HepG2 (cell line): ENCODE results near the gene KISS1R. TPM values are rescaled to one million over a fixed set of nuclear protein-coding genes. Genes with fewer than 3 reads are reported as not detected.

ENCODE experiments used
- FOXK1 ChIP-seq: sonication (generic); formaldehyde crosslinking; IDR thresholded peaks from 2 replicates; pipeline ENCODE4 v1.4.0; 2020; ENCODE audit warnings: low read depth, missing genetic modification reagents, borderline replicate concordance
- KMT2A ChIP-seq: sonication (generic); formaldehyde crosslinking; IDR thresholded peaks from 2 replicates; pipeline ENCODE4 v1.4.0; 2020; ENCODE audit warnings: missing genetic modification reagents
- MTF2 ChIP-seq: sonication (generic); formaldehyde crosslinking; IDR thresholded peaks from 2 replicates; pipeline ENCODE4 v1.5.0; 2020; ENCODE audit warnings: missing genetic modification reagents, borderline replicate concordance
- NFATC3 ChIP-seq: sonication (generic); formaldehyde crosslinking; IDR thresholded peaks from 2 replicates; pipeline ENCODE4 v1.5.1; 2020; ENCODE audit warnings: mild to moderate bottlenecking, missing genetic modification reagents
- NPAS2 ChIP-seq: sonication (generic); formaldehyde crosslinking; IDR thresholded peaks from 2 replicates; pipeline ENCODE4 v1.8.0; 2022; ENCODE audit warnings: mild to moderate bottlenecking, missing genetic modification reagents, borderline replicate concordance
- NR2F1 ChIP-seq, 2 experiments: fragments of 450-650 bp in 1 of 2; formaldehyde crosslinking in 1 of 2; IDR thresholded peaks; 2 replicates each; pipeline versions ENCODE4 v1.5.0 to v1.6.1; 2016 to 2020; ENCODE audit warnings: mild to moderate bottlenecking in 1 of 2, missing compliant biosample characterization in 1 of 2, missing genetic modification reagents in 1 of 2, moderate library complexity in 1 of 2
- TP53 ChIP-seq: sonication (generic); formaldehyde crosslinking; conservative IDR thresholded peaks from 2 replicates; pipeline ENCODE4 v1.4.0; 2020; ENCODE audit warnings: missing genetic modification reagents
- ZFP36 ChIP-seq: fragments of 150-350 bp; IDR thresholded peaks from 2 replicates; pipeline ENCODE4 v1.6.1; 2018; ENCODE audit warnings: borderline replicate concordance, low read length, low read depth; ENCODE audit not compliant: partially characterized antibody
- ZNF431 ChIP-seq: sonication (generic); formaldehyde crosslinking; IDR thresholded peaks from 2 replicates; pipeline ENCODE4 v1.9.0; 2022; ENCODE audit warnings: missing genetic modification reagents, low read depth, mild to moderate bottlenecking, borderline replicate concordance
- ZNF616 ChIP-seq: sonication (generic); formaldehyde crosslinking; IDR thresholded peaks from 2 replicates; pipeline ENCODE4 v1.5.0; 2020; ENCODE audit warnings: low read depth, mild to moderate bottlenecking, missing genetic modification reagents
- ZNF670 ChIP-seq: sonication (generic); formaldehyde crosslinking; IDR thresholded peaks from 2 replicates; pipeline ENCODE4 v1.8.0; 2022; ENCODE audit warnings: mild to moderate bottlenecking, missing genetic modification reagents, borderline replicate concordance
- ZNF678 ChIP-seq: sonication (generic); formaldehyde crosslinking; IDR thresholded peaks from 2 replicates; pipeline ENCODE4 v1.4.0; 2020; ENCODE audit warnings: mild to moderate bottlenecking, missing genetic modification reagents
- ZSCAN22 ChIP-seq: sonication (generic); formaldehyde crosslinking; IDR thresholded peaks from 2 replicates; pipeline ENCODE4 v1.4.0; 2020; ENCODE audit warnings: mild to moderate bottlenecking, missing genetic modification reagents
- polyA plus RNA-seq, 8 experiments: library from polyadenylated mRNA; depleted of rRNA in 3 of 8; stranded (reverse) in 7 of 8; unstranded in 1 of 8; fragments of >200 nt; fragmentation: Illumina TruSeq in 4 of 8; extraction: Trizol in 4 of 8; gene quantifications; 2 replicates each; pipeline versions ENCODE4 v1.2.1 to v1.2.3, GENCODE V29; 2011 to 2016; ENCODE audit warnings: low read depth in 4 of 8, missing spikeins in 1 of 8, mixed read lengths in 1 of 8; ENCODE audit not compliant: insufficient read depth in 1 of 8
- total RNA-seq, 5 experiments: library from RNA; depleted of rRNA; stranded (reverse); fragments of >200 nt; fragmentation: Illumina TruSeq; extraction: Trizol; gene quantifications; 2 replicates each; pipeline ENCODE4 v1.2.3, GENCODE V29; 2016; ENCODE audit warnings: low read depth in 1 of 5
- TF ChIP-seq, protein P1 (sequence below): sonication (generic); formaldehyde crosslinking; IDR thresholded peaks from 2 replicates; pipeline ENCODE4 v1.4.0; 2020; ENCODE audit warnings: missing genetic modification reagents
- TF ChIP-seq, protein P2 (sequence below): sonication (generic); formaldehyde crosslinking; IDR thresholded peaks from 2 replicates; pipeline ENCODE4 v1.9.0; 2022; ENCODE audit warnings: missing genetic modification reagents, mild to moderate bottlenecking, borderline replicate concordance
- TF ChIP-seq, protein P3 (sequence below): fragments of 450-650 bp; IDR thresholded peaks from 2 replicates; pipeline ENCODE4 v1.6.1; 2017; ENCODE audit warnings: mild to moderate bottlenecking
- TF ChIP-seq, protein P4 (sequence below): IDR thresholded peaks from 2 replicates; pipeline ENCODE4 v1.6.1; 2016
- TF ChIP-seq, protein P5 (sequence below): sonication (generic); formaldehyde crosslinking; IDR thresholded peaks from 2 replicates; pipeline ENCODE4 v1.4.0; 2020; ENCODE audit warnings: missing genetic modification reagents

The KISS1R gene
- total and polyA plus RNA-seq, 2 of the 13 experiments (the other 11 are each of a cell fraction or from before 2014, with no cell fraction given), result 1.1 to 10.2 TPM

DNA sequence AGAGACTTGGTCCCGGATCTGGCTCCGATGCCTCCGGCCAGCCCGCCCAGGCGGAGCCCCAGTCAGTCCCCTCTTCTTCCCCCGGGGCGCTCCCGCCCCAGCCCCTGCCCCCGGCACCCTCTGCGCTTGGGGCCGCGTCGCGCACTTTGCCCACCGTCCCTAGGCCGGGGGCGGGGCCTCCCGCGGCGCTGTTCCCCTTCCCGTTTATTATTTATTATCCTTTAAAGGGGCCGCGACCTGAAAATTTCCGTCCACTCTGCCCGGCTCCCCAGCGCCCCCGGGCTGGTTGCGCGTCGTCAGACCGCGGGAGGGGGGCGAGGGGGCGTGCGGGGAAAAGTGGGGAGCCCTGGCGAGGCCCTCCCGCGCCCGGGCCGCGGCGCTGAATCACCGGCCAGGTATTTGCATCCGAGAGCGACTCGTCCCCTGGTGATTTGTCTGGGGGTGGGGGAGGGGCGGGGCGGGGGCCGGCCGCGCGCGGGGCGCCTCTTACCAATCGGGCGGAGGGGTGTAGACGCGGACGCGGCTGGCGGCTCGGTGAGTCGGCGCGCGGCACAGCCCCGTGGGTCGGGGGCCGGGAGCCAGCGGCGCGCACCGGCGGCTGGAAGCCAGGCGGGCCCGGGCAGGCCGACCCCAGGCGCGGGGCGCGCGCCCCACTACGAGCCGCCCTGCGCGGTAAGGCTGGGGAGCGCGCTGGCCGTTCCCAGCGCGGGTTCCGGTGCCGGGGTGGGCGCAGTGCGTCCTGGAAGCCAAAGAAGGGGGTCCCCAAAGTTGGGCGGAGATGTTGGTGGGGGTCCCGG lies 8.6 kb downstream of the KISS1R start, which contains the start of gene ARID3A (continued):
- TF ChIP-seq, protein P1, sequence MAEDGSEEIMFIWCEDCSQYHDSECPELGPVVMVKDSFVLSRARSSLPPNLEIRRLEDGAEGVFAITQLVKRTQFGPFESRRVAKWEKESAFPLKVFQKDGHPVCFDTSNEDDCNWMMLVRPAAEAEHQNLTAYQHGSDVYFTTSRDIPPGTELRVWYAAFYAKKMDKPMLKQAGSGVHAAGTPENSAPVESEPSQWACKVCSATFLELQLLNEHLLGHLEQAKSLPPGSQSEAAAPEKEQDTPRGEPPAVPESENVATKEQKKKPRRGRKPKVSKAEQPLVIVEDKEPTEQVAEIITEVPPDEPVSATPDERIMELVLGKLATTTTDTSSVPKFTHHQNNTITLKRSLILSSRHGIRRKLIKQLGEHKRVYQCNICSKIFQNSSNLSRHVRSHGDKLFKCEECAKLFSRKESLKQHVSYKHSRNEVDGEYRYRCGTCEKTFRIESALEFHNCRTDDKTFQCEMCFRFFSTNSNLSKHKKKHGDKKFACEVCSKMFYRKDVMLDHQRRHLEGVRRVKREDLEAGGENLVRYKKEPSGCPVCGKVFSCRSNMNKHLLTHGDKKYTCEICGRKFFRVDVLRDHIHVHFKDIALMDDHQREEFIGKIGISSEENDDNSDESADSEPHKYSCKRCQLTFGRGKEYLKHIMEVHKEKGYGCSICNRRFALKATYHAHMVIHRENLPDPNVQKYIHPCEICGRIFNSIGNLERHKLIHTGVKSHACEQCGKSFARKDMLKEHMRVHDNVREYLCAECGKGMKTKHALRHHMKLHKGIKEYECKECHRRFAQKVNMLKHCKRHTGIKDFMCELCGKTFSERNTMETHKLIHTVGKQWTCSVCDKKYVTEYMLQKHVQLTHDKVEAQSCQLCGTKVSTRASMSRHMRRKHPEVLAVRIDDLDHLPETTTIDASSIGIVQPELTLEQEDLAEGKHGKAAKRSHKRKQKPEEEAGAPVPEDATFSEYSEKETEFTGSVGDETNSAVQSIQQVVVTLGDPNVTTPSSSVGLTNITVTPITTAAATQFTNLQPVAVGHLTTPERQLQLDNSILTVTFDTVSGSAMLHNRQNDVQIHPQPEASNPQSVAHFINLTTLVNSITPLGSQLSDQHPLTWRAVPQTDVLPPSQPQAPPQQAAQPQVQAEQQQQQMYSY, result no peak; the same call in 1 of the 2 replicates
- TF ChIP-seq ZFP36 (no peak), FOXK1 (CRISPR knock-in tag) (no peak; the same call in 1 of the 2 replicates), ZNF678 (CRISPR knock-in tag) (no peak), NPAS2 (no peak), TP53 (CRISPR knock-in tag) (no peak), KMT2A (CRISPR knock-in tag) (no peak), NR2F1 (CRISPR knock-in tag; IDR thresholded peaks at IDR 0.05) (peak in 1 of 2 experiments; percentile 29; a peak in 1 of 4 replicates), ZNF431 (no peak), ZSCAN22 (no peak), ZNF670 (CRISPR knock-in tag) (no peak), NFATC3 (CRISPR knock-in tag) (no peak), ZNF616 (CRISPR knock-in tag) (no peak), MTF2 (CRISPR knock-in tag) (no peak)
- TF ChIP-seq, protein P2, sequence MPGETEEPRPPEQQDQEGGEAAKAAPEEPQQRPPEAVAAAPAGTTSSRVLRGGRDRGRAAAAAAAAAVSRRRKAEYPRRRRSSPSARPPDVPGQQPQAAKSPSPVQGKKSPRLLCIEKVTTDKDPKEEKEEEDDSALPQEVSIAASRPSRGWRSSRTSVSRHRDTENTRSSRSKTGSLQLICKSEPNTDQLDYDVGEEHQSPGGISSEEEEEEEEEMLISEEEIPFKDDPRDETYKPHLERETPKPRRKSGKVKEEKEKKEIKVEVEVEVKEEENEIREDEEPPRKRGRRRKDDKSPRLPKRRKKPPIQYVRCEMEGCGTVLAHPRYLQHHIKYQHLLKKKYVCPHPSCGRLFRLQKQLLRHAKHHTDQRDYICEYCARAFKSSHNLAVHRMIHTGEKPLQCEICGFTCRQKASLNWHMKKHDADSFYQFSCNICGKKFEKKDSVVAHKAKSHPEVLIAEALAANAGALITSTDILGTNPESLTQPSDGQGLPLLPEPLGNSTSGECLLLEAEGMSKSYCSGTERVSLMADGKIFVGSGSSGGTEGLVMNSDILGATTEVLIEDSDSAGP, result peak; percentile 99
- TF ChIP-seq, protein P3, sequence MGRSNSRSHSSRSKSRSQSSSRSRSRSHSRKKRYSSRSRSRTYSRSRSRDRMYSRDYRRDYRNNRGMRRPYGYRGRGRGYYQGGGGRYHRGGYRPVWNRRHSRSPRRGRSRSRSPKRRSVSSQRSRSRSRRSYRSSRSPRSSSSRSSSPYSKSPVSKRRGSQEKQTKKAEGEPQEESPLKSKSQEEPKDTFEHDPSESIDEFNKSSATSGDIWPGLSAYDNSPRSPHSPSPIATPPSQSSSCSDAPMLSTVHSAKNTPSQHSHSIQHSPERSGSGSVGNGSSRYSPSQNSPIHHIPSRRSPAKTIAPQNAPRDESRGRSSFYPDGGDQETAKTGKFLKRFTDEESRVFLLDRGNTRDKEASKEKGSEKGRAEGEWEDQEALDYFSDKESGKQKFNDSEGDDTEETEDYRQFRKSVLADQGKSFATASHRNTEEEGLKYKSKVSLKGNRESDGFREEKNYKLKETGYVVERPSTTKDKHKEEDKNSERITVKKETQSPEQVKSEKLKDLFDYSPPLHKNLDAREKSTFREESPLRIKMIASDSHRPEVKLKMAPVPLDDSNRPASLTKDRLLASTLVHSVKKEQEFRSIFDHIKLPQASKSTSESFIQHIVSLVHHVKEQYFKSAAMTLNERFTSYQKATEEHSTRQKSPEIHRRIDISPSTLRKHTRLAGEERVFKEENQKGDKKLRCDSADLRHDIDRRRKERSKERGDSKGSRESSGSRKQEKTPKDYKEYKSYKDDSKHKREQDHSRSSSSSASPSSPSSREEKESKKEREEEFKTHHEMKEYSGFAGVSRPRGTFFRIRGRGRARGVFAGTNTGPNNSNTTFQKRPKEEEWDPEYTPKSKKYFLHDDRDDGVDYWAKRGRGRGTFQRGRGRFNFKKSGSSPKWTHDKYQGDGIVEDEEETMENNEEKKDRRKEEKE, result no peak
- TF ChIP-seq, protein P4, sequence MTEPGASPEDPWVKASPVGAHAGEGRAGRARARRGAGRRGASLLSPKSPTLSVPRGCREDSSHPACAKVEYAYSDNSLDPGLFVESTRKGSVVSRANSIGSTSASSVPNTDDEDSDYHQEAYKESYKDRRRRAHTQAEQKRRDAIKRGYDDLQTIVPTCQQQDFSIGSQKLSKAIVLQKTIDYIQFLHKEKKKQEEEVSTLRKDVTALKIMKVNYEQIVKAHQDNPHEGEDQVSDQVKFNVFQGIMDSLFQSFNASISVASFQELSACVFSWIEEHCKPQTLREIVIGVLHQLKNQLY (CRISPR knock-in tag), result no peak
- TF ChIP-seq, protein P5, sequence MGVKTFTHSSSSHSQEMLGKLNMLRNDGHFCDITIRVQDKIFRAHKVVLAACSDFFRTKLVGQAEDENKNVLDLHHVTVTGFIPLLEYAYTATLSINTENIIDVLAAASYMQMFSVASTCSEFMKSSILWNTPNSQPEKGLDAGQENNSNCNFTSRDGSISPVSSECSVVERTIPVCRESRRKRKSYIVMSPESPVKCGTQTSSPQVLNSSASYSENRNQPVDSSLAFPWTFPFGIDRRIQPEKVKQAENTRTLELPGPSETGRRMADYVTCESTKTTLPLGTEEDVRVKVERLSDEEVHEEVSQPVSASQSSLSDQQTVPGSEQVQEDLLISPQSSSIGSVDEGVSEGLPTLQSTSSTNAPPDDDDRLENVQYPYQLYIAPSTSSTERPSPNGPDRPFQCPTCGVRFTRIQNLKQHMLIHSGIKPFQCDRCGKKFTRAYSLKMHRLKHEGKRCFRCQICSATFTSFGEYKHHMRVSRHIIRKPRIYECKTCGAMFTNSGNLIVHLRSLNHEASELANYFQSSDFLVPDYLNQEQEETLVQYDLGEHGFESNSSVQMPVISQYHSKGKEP (CRISPR knock-in tag), result no peak
